ENCODE measurements around the gene TOMM34.

Gene TOMM34

GRCh38 chr20:44946271-44946852 lies 13.8 kb downstream of the TOMM34 start:
- no peak overlapping the region for H3K4me3 ChIP-seq (ENCODE audit: low read depth, low read length)
- DNase-seq (ENCODE audit: low read depth, low spot score), result no peak
- POLR2A ChIA-PET, result interaction anchor here (0.6 kb wide), 1 partner anchor 989 kb away, joined by 4 read pairs; no protein-coding TSS in a partner anchor
- CTCF ChIA-PET, result interaction anchor here (1.1 to 2.5 kb wide), 6 partner anchors 10 to 150 kb away, joined by 3 to 7 read pairs (median 3); partner anchors contain the start of genes STK4 and TOMM34
- no peak for TF ChIP-seq CTCF (IDR thresholded peaks at IDR 0.05; ENCODE audit: insufficient read depth, low read length, missing control alignments)

GRCh38 chr20:44945261-44945660 lies 14.9 kb downstream of the TOMM34 start:
- ChIA-PET CTCF (interaction anchor here (1.3 kb wide), 1 partner anchor 8 kb away, joined by 3 read pairs; no protein-coding TSS in a partner anchor), POLR2A (interaction anchor here (0.5 kb wide), 1 partner anchor 11 kb away, joined by 3 read pairs; no protein-coding TSS in a partner anchor)
- no peak for TF ChIP-seq CTCF (IDR thresholded peaks at IDR 0.05; ENCODE audit: insufficient read depth, low read length, missing control alignments)
- DNase-seq (ENCODE audit: low read depth, low spot score), result no peak
- H3K4me3 ChIP-seq (ENCODE audit: low read depth, low read length), result no peak overlapping the region

GRCh38 chr20:44943828-44944227 lies 16.4 kb downstream of the TOMM34 start:
- no peak for DNase-seq (ENCODE audit: low read depth, low spot score)
- H3K4me3 ChIP-seq (ENCODE audit: low read depth, low read length), result no peak overlapping the region
- ChIA-PET CTCF (no interaction called here), POLR2A (no interaction called here)
- TF ChIP-seq CTCF (IDR thresholded peaks at IDR 0.05; ENCODE audit: insufficient read depth, low read length, missing control alignments), result no peak

- H3K4me3 ChIP-seq (ENCODE audit: low read depth, low read length), result no peak overlapping the region
- DNase-seq (ENCODE audit: low read depth, low spot score), result no peak
- ChIA-PET POLR2A (interaction anchor here (0.8 to 1.1 kb wide), 2 partner anchors 9 to 993 kb away, joined by 3 to 6 read pairs; no protein-coding TSS in a partner anchor), CTCF (interaction anchor here (1.4 kb wide), 1 partner anchor 10 kb away, joined by 3 read pairs; no protein-coding TSS in a partner anchor)
- no peak for TF ChIP-seq CTCF (IDR thresholded peaks at IDR 0.05; ENCODE audit: insufficient read depth, low read length, missing control alignments)
Observed at GRCh38 chr20:44942264-44942973, 17.8 kb downstream of the TOMM34 start.

- ChIA-PET POLR2A (interaction anchor here (1.1 kb wide), 1 partner anchor 10 kb away, joined by 6 read pairs; no protein-coding TSS in a partner anchor), CTCF (interaction anchor here (0.8 to 2.2 kb wide), 4 partner anchors 12 to 349 kb away, joined by 3 to 6 read pairs (median 4); no protein-coding TSS in a partner anchor)
- H3K4me3 ChIP-seq (ENCODE audit: low read depth, low read length), result no peak overlapping the region
- no peak for DNase-seq (ENCODE audit: low read depth, low spot score)
- no peak for TF ChIP-seq CTCF (IDR thresholded peaks at IDR 0.05; ENCODE audit: insufficient read depth, low read length, missing control alignments)
Observed at GRCh38 chr20:44941120-44941691, 19.0 kb downstream of the TOMM34 start.

GRCh38 chr20:44938637-44939036 lies 21.6 kb downstream of the TOMM34 start:
- CTCF ChIA-PET, result interaction anchor here (1.4 kb wide), 1 partner anchor 355 kb away, joined by 3 read pairs; no protein-coding TSS in a partner anchor
- POLR2A ChIA-PET, result no interaction called here
- no peak for TF ChIP-seq CTCF (IDR thresholded peaks at IDR 0.05; ENCODE audit: insufficient read depth, low read length, missing control alignments)
- no peak overlapping the region for H3K4me3 ChIP-seq (ENCODE audit: low read depth, low read length)
- DNase-seq (ENCODE audit: low read depth, low spot score), result no peak
